Inferior parietal cortex (tissue), 1 donor: ENCODE results near the gene PCED1B.
"Not testable (repeated sequence)": the region's sequence is repeated elsewhere in the genome, so short reads cannot be mapped to it uniquely, and the experiment has no call there.

Experiments
- DNase-seq: peaks from one replicate; pipeline ENCODE4 v3.0.0-alpha.2; 2016; ENCODE audit errors: extremely low spot score

Gene PCED1B

DNA sequence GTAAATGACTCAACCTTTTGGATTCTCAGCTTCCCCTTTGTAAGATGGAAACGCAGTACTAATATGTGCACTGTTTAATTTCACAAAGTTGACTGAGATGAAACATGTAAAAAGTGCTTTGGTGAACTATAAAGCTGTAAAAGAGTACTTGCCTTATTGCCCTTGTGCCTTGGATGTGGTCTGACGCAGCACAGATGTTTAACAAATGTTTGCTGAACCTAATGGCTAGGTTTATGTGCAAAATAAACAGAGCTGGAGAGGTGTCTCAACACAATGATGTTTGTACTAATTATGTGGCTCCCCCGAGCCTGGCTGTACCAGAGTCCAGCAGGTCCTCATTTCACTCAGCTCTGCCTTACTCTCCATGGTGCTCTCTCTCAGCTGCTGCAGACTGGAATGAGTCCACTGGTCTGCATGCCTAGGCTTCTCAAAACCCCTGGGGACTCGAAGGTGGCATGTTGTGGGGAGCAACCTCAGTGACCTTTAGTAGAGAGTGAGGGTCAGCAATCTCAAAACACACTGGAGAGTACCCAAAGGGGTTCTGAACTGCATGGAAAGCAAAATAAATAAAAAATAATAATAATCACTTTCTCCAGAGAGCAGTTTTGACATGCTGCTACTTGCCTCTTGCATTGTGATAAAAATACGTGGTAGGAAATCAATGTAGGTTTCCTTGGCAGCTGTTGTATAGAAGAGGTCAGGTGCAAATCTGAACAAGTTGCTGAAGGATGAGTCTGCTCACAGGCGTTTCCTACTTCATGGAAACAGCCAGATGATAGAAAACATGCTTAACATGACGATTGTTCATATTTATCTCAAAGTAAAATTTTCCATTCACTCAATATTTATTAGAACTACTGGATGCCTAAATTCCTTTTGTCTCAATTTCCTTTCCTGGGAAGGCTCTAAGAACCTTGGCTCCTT, 8.9 kb downstream of the PCED1B start:
- no peak for DNase-seq

DNA sequence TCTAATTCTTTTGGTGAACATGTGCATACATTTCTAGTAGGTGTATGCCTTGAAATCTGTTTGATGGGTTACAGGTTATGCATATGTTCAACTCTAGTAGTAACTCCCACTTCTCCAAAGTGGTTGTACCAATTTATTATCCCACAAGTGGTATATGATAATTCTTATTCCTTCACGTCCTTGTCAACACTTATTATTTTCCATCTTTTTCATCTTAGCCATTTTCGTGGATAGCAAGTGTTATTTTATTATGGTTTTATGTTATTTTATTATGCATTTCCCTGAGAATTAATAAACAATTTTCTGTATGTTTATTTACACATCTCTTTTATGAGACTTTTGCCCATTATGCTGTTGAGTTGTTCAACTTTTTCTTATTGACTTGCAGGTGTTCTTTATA, 11.6 kb downstream of the PCED1B start:
- no peak for DNase-seq

DNA sequence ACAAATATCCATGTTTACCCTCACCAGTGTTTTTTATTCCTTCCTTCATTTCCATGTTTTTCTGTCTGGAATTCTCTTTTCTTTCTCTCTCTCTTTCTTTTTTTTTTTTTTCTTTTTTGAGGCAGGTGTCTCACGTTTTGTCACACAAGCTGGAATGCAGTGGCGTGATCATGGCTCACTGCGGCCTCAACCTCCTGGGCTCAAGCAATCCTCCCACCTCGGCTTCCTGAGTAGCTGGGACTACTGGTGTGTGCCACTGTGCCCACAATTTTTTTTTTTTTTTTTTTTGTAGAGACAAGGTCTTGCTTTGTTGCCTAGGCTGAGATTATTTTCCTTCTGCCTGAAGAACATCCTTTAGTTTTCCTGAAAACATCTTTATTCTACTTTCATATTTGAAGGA, 15.4 kb downstream of the PCED1B start:
- no peak for DNase-seq

DNA sequence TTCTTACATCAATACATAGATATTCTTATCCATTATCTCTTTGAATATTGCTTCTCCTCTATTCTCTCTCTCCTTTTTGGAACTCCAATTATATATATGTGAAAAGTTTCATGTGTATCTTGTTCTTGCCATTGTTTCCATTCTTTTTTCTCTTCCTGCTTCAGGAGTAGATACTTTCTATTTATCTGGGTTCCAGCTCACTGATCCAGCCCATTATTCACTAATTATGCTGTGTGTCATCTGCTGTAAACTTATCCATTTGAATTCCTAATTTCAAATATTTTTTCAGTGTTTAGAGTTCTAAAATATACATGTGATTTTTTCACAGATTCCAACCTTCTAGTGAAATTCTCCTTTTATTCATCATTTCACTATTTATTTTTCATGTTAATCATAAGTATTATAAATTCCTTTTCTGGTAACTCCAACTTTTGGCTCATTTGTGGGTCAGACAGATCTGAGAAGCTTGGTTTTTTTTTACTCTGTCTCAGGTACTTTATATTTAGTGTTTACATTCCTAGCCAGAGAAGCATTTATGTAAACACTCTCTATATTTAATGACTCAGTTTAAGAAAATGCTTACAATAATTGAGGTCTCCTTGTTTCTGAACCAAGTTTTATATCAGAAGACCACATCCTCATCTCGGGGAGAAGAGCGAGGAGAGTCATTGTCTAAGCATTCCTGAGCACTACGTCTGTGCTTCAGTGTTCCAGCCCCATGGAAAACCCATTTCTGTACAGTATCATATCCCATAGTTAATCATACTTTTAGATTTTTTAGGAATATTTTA, 16.2 kb downstream of the PCED1B start:
- DNase-seq = no peak

DNA sequence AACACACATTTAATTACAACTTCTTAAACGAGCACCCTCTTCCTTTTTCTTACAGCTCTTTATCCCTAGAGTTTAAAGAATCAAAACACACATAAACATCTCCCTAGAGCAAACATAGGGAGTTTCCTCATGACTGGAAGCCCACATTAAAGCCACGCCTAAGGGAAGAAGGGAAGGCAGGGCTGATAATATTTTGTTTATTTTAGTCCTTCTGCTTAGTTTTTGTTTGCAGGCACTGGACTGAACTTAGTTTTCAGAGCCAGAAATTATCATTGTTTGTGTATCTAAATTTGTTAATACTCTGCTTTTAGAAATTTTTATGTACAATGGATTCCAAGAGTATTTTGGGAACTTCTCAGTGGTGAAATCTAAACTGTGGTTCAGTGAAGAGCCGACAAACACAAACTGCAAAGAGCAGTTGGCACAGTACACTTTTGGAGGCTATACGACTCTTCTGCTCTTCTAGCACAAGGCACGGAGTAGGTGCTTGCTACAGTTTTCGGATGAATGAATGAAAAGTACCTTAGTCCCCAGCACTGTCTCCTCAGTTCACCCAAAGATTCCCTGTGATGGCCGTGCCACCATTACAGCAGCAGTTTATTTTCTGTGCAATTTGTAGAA, 18.0 kb downstream of the PCED1B start:
- no peak for DNase-seq

DNA sequence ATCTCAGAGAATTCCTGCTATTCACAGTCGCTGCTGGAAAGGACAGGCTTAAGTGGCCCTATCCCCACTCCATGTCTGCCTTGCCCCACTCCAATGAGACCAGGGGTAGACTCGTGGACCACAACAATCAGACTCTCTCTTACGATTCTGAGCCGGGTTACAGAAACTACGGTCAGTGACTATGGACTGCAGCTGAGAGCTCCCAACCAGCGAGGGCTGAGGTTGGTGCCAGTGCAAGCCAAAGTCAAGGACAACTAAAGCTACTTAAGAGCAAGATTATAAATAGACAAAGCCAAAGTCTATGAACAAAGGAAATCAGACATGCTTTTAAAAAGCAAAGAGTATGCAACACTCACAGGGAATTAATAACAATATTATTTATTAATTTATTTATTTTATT, 18.7 kb downstream of the PCED1B start:
- DNase-seq = no peak

DNA sequence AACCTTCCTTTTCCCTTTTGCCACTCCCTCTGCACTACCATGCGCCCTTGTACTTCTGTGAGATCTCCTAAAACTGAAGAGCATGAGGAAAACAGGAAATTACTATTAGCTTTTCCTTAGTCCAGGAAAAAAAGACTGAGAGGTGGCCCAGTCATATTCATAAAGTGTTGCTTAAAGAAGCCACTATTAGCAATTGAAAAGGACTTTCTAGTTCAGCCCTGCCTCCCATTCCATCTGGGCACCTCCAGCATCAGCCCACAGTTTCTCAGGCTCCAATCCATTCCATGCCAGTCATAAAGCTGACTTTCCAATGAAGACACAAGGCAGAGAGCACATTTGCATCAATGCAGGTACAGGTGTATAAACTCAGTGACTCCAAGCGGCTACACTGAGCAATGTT, 20.2 kb downstream of the PCED1B start:
- no peak for DNase-seq

DNA sequence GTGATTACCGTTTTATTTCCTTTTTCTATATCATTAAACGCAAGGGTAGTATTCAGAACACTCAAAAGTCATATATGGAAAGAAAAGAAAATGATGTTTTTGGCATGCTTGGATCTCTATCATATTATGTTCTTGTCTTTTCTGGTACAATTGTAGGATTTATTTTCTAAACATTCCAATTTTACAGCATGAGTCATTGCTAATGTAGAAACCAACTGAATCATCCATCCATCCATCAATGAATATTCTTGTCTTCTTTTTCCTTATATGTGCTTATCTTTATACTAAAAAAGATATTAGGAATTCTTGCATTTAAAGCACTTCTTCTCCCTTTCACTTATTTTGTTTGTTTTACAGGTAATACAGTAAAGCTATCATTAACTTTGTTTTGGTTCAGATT, 20.7 kb downstream of the PCED1B start:
- no peak for DNase-seq

DNA sequence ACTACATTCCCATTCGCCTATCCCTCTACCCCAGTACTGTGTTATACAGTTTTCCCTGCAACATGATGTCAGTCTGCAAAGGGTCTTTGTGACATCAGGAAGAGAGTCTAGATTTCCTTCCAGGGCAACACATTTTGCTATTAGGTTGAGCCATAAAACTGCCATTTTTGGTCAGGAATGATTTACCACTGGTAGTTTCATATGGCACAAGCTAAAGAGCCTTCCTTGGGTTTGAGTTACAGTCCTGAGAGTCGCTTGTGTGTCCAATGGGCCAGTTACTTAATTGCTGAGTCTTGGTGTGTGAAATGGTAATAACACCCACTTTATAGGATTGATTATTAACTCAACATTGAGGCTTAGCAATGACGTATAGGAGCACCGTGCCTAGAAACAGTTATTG, 23.0 kb downstream of the PCED1B start:
- DNase-seq = no peak

DNA sequence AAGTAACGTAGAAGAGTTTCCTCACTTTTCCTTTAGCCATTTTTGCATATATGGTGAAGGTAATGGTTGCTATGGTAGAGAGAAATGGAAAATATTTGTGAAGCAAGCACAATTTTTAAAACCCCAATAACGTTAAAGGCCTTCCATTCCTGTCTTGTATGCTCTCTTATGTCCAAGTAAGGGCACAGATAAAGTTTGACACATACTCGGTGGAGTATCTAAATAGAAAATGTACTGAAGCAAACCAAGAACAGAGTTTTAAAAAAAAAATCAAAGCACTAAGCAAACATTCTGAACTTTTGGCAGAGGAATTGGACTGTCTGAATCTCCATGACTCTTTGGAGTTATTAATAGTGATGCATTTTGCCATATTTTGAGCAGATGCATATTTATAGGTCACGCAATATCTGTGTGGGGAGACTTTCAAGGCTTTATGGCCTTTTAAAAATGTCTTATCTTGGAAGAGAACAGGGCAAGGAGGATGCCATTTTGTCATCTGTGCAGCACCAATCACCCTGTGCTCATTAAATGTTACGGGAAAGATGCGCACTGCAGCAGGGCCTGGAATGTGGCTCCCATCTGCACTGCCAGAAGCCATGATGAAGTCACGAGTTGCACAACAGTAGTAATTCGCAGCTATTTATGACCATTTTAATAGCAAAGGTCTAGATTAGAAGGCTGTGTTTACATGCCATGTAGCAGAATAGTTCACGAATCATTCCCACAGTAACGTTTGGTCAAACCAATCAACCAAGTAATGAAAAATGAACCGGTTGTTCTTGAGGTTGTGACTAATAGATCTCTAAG, 23.6 kb downstream of the PCED1B start:
- DNase-seq = no peak

DNA sequence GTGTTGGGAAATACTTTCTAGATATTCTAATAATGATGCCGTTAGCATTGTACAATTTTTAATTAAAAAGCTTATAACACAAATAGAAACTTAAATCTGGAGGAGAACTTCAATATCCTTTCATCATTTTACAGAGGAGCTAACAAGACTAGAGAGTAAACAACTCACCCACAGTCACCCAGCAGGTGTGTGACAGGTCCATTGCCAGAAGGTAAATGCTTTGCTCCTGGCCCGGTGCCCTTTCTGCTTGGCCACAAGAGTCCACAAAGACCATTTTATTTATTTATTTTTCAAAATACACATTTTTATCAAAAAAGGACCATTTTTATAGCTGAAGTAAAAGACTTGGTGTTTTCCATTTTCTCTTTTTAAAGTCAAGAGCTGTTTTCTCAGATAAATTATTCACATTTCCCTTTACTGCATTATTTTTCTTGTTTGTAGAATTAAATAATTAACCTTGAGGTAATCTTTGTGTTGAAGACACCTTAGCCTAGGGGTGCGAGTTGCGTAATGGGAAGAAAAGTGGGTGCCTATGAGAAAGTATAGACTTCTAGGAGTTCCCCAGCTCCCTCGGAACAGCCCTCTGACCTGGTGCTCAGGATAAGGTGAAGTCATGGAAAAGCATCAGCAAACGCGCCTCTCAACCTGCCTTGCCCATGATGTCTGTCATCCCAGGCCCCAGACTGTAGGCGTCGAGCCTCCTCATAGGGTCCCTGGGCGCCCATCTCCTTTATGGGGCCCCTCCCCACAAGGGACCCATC, 26.7 kb downstream of the PCED1B start:
- DNase-seq = no peak

DNA sequence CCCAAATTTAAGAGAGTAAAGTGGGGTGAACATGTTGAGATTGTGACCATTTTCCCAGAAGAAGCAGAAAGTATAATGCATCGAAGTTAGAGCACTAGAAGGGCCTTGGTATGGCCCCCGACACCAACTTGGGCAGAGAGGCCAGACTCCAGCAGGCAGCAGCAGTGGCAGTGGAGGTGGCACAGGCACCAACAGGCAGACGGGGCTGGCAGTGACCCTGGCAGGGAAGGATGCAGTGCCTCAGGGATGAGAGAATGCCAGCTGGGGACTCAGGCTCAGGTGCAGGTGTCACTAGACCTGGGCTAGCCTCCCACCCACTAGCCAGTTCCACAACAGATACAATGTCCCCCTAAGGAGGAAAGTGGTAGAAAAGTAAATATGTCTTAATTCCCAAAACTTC, 28.0 kb downstream of the PCED1B start:
- DNase-seq = no peak

DNA sequence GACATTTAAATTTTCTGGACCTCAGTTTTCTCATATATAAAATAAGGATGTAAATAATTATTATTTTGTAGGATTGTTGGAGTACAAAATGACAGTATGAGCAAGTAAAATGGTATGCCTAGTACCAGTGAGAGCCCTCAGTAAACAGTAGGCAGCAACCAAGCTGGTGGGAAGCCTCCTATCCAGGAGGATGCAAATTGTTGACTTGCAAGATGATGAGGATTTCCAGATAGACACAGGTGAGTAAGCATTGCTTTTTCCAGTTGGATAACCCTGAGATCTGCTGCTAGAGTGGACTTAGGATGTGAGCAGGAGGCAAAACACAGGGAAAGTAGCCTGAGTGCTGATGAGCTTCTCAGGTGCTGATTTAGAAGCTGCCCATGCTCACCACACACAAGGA, 28.5 kb downstream of the PCED1B start:
- DNase-seq = no peak

DNA sequence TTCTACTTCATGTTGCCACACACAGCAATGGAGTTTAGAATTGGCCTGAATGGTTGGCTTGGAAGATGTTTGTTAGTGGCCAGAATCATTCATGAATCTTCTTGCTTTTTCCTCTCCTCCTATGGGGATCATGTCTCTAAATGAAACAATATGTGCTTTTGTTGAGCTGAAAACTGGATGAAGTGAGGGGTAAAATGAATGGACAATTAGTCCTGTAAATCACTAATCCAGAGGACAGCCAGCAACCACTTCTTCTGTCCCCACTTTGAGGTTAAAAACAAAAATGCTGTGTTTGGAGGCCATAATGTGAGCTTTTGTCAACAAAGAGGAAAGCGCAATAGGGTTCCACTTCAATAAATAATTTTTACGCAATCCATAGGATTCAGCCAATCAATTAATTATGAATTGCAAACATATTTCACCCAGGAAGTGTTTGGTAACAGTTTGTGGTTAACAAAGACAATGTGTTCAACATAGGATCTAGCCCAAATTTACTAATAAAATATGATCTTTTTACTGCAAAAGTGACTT, 30.7 kb downstream of the PCED1B start:
- no peak for DNase-seq

DNA sequence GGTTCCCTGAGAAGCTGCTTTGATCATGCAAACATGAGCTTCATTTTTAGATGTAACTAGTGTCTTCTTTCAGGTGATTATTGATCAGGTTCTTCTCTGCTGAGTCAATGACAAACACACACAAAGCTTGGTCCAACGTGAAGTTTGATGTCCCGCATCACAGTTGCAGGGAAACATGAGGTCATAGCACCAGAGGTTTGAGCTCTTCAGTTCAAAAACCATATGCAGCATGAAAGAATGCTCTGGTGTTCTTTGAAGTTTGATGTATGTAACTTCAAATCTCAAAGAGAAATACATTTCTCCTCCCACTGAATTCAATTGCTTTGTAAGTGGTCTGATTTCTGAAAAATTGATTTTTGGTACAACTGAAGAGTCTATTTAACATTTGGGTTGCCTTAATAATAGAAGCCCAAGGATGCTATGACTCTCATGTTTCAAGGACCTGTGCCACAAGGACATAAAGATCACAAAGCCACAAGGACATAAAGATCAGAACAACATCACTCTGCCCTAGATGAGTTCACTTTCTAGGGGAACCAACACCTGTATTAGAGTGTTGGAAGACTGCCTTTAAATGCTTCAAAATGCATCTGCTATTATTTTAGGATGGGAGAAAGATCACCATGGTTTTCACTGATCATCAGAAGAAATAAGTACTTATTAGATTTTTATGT, 31.4 kb downstream of the PCED1B start:
- no peak for DNase-seq

DNA sequence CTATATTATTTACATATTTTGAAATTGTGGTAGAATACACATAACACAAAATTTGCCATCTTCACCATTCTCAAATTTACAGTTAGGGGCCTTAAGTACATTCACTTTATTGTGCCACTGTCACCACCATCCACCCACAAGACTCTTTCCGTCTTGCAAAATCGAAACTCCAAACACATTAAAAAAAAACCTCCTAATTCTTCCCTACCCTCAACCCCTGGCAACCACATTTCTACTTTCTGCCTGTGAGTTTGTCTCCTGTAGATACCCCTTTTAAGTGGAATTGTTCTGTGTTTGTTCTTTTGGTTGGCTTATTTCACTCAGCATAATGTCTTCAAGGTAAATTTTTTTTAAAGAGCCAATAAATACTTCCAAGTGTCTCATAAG, 32.0 kb downstream of the PCED1B start:
- no peak for DNase-seq

DNA sequence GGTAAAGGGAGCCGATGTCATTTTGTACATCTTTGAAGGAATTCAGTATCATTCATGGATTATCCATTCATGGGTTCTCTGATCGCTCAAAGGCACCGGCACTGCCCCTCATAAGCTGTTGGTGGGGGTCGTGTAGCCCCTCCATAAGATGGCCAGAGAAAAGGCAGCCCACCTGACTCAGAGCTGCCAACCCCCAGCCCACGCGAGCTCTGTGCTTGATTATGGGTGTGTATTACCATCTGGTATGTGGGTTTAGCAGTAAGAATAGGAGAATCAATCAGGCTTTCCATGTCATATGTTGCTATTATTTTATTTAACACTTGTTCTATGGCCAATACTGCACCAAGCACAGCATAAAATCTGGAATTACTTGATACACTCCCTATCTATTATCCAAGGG, 32.4 kb downstream of the PCED1B start:
- DNase-seq = no peak

DNA sequence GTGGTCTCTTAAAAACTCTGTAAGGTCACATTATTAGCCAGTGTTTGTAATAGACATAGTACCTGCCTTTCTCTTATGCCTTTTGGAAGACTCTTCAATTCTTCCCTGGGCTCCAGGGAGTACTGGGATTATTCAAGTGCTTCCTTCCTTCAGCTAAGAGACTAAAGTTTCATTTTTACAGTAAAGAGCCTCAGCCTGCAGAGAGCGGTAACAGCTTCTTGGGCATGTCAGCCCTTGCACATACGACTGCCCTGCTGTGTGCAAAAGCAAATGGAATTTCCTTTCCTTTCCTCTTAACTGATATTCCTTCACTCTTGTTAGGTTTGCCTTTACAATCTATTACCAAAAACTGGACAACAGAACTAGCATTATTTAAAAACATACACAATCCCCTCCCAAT, 33.3 kb downstream of the PCED1B start:
- DNase-seq = no peak

DNA sequence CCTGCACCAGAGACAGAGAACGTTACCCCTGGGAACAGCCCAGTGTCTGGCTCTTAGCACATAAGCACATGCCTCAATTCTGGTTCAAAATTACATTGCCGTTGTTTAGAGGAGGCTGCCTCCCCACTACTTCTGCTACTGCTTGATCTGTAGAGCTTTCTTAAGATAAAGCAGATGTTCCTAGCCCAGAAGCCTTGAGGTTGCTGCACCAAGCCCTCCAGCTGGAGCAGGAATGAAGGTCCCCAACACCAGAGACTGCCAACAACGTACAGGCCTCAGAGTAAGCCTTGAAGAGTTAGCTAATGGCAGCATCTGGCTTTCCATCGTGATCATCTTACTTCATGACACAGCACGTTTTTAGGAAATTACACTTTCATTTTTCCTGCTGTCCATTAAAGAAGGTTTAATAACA, 35.1 kb downstream of the PCED1B start:
- DNase-seq = no peak

DNA sequence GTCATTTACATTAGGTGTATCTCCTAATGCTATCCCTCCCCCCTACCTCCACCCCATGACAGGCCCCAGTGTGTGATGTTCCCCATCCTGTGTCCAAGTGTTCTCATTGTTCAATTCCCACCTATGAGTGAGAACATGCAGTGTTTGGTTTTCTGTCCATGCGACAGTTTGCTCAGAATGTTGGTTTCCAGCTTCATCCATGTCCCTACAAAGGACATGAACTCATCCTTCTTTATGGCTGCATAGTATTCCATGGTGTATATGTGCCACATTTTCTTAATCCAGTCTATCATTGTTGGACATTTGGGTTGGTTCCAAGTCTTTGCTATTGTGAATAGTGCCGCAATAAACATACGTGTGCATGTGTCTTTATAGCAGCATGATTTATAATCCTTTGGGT, 37.9 kb downstream of the PCED1B start:
- not testable (repeated sequence) for DNase-seq
